HL-60 (cell line): ENCODE results near the gene DIPK1A.

Experiments used
- DNase-seq, 2 experiments: peaks; one replicate each; pipeline ENCODE4 v3.0.0-alpha.2; 2010 to 2020; ENCODE audit warnings: low read depth in 1 of 2, low spot score in 1 of 2
- H3K27ac ChIP-seq: fragments of 250-450 bp; sonication (Bioruptor Pico); replicated peaks from 2 replicates; pipeline ENCODE4 v1.5.1; 2020; ENCODE audit warnings: mild to moderate bottlenecking, moderate library complexity
- H3K27me3 ChIP-seq: fragments of 250-450 bp; sonication (Bioruptor Pico); 2 replicates; pipeline ENCODE4 v1.5.1; 2021; ENCODE audit warnings: mild to moderate bottlenecking, moderate library complexity; ENCODE audit not compliant: insufficient read depth, poor library complexity, severe bottlenecking
- H3K4me3 ChIP-seq: replicated peaks from 2 replicates; pipeline ENCODE4 v1.5.1; 2011; ENCODE audit warnings: mild to moderate bottlenecking, control low read depth, low read length; ENCODE audit not compliant: insufficient read depth
- GABPA ChIP-seq: IDR thresholded peaks from 2 replicates; pipeline ENCODE4 v1.6.1; 2012; ENCODE audit warnings: low read depth
- POLR2AphosphoS5 ChIP-seq: IDR thresholded peaks from 2 replicates; pipeline ENCODE4 v1.6.1; 2012; ENCODE audit warnings: low read depth
- SPI1 ChIP-seq: IDR thresholded peaks from 2 replicates; pipeline ENCODE4 v1.6.1; 2012; ENCODE audit warnings: low read depth, mild to moderate bottlenecking, borderline replicate concordance
- TF ChIP-seq, protein P1 (sequence below): IDR thresholded peaks from 2 replicates; pipeline ENCODE4 v1.6.1; 2012; ENCODE audit warnings: low read depth; ENCODE audit not compliant: insufficient replicate concordance
- TF ChIP-seq, protein P2 (sequence below): IDR thresholded peaks from one replicate; pipeline ENCODE4 v1.5.1; 2011; ENCODE audit warnings: low read length, control low read depth, inconsistent platforms; ENCODE audit not compliant: insufficient read depth

Gene DIPK1A

DNA sequence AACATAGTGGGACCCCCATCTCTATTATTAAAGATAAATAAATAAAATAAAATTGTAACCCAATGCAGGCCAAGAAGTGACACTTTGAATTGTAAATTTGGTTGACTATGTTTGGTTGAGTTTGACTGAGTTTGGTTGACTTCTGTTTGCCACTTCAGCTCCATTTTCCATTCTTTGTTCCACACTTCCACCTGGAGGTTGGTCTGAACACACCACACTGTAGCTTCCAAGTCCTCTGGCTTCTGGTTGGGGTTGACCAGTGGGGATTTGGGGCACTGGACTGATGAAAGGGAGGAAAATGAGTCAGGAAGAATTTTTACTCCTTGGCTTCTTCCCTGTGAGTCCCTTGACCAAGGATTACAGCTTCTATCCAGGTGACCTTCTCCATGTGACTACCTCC, 40.6 kb upstream of the DIPK1A start:
- DNase-seq, result no peak
- H3K27me3 ChIP-seq, result peaks cover 3% of the 10 kb centered on the region
- TF ChIP-seq SPI1, result no peak
- no peak for TF ChIP-seq POLR2AphosphoS5
- TF ChIP-seq, protein P1, sequence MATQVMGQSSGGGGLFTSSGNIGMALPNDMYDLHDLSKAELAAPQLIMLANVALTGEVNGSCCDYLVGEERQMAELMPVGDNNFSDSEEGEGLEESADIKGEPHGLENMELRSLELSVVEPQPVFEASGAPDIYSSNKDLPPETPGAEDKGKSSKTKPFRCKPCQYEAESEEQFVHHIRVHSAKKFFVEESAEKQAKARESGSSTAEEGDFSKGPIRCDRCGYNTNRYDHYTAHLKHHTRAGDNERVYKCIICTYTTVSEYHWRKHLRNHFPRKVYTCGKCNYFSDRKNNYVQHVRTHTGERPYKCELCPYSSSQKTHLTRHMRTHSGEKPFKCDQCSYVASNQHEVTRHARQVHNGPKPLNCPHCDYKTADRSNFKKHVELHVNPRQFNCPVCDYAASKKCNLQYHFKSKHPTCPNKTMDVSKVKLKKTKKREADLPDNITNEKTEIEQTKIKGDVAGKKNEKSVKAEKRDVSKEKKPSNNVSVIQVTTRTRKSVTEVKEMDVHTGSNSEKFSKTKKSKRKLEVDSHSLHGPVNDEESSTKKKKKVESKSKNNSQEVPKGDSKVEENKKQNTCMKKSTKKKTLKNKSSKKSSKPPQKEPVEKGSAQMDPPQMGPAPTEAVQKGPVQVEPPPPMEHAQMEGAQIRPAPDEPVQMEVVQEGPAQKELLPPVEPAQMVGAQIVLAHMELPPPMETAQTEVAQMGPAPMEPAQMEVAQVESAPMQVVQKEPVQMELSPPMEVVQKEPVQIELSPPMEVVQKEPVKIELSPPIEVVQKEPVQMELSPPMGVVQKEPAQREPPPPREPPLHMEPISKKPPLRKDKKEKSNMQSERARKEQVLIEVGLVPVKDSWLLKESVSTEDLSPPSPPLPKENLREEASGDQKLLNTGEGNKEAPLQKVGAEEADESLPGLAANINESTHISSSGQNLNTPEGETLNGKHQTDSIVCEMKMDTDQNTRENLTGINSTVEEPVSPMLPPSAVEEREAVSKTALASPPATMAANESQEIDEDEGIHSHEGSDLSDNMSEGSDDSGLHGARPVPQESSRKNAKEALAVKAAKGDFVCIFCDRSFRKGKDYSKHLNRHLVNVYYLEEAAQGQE, result no peak
- TF ChIP-seq GABPA, result no peak
- TF ChIP-seq, protein P2, sequence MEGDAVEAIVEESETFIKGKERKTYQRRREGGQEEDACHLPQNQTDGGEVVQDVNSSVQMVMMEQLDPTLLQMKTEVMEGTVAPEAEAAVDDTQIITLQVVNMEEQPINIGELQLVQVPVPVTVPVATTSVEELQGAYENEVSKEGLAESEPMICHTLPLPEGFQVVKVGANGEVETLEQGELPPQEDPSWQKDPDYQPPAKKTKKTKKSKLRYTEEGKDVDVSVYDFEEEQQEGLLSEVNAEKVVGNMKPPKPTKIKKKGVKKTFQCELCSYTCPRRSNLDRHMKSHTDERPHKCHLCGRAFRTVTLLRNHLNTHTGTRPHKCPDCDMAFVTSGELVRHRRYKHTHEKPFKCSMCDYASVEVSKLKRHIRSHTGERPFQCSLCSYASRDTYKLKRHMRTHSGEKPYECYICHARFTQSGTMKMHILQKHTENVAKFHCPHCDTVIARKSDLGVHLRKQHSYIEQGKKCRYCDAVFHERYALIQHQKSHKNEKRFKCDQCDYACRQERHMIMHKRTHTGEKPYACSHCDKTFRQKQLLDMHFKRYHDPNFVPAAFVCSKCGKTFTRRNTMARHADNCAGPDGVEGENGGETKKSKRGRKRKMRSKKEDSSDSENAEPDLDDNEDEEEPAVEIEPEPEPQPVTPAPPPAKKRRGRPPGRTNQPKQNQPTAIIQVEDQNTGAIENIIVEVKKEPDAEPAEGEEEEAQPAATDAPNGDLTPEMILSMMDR, result no peak
- no peak overlapping the region for H3K27ac ChIP-seq
- no peak overlapping the region for H3K4me3 ChIP-seq

DNA sequence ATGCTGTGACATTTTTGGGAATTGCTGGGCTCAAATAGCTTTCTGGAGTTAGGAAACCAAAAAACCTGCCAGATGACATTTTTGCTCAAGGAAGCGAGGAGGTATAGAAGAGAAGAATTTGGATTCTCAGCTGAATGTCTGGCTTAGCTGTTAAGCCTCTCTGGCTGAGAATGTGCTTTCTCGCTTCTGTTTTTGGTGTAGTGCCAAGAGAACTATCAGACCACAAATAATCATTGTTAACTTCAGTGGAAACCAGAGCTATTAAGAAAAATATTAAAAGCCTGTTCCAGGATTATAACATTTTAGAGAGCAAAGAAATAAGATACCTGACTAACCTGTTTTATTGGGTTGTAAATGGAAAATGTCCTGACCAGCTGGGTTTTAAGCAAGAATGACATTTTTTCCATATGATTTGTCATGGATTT, 39.5 kb upstream of the DIPK1A start:
- no peak for DNase-seq
- no peak for TF ChIP-seq GABPA
- no peak overlapping the region for H3K27ac ChIP-seq
- H3K27me3 ChIP-seq, result peaks cover 3% of the 10 kb centered on the region
- no peak overlapping the region for H3K4me3 ChIP-seq

DNA sequence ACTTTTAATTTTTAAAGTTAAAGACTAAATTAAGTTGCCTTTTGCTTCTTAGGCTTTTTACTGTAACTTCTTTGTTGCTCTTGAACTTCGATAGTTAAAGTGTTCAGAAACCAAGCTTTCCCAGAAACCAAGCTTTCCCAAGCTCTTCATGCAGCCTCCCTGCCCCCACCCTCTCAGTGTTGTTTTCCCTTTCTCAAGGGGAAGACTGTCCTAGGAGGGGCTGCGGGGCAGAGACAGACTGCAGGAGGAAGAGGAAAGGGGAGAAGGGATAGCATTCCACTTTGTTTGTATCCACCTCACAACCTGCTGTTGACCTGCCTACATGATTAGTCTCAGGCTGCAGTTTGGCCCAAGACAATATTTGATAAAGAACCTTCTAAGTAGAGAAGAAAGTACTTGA, 39.0 kb upstream of the DIPK1A start:
- no peak overlapping the region for H3K4me3 ChIP-seq
- TF ChIP-seq SPI1 (no peak), POLR2AphosphoS5 (no peak), GABPA (no peak)
- TF ChIP-seq, protein P1, result no peak
- TF ChIP-seq, protein P2, result no peak
- H3K27ac ChIP-seq, result no peak overlapping the region

DNA sequence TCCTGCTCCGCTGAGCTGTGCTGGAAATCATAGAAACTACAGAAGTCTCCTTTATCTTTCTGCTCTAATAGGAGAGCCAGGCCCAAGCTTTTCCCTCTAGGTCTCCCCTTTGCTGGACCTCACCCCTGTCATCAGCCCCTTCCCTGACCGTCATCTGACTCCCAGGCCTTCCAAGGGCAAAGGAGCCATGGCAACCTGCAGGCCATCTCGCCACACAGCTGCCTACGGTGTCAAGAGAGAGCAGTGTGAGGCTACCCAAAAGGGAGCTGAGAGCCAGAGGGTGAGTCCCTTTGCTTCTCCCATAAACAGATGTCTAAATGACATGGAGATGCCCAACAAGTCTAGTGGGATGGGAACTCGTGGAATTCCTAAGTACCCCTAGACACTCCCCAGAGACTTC, 37.6 kb upstream of the DIPK1A start:
- TF ChIP-seq POLR2AphosphoS5, result no peak
- TF ChIP-seq, protein P2, result no peak
- H3K27ac ChIP-seq, result no peak overlapping the region

More for the DNA sequence above, 39.0 kb upstream of the DIPK1A start:
- H3K27me3 ChIP-seq, result peaks cover 3% of the 10 kb centered on the region
- no peak for DNase-seq

More for the DNA sequence above, 37.6 kb upstream of the DIPK1A start:
- Histone ChIP-seq H3K4me3 (no peak overlapping the region), H3K27me3 (no peaks in the 10 kb centered on the region)
- no peak for DNase-seq
